Karpas-422 (cell line): ENCODE measurements around the gene ACSM4. TPM values are rescaled to one million over a fixed set of nuclear protein-coding genes. Genes with fewer than 3 reads are reported as not detected.
"Not testable (repeated sequence)": the region's sequence is repeated elsewhere in the genome, so short reads cannot be mapped to it uniquely, and the experiment has no call there.

Experiments
- DNase-seq: peaks from one replicate; pipeline ENCODE4 v3.0.0-alpha.2; 2015
- H2AFZ ChIP-seq: fragments of 200-600 bp; sonication (generic); 2 replicates; pipeline ENCODE4 v1.6.1; 2014; ENCODE audit warnings: antibody characterized with exemption, low read length, mixed read lengths
- H3K27ac ChIP-seq: fragments of 200-600 bp; sonication (generic); 2 replicates; pipeline ENCODE4 v1.5.1; 2014; ENCODE audit warnings: mild to moderate bottlenecking, low read length, moderate library complexity
- H3K27me3 ChIP-seq: fragments of 200-600 bp; sonication (generic); 2 replicates; pipeline ENCODE4 v1.6.1; 2014; ENCODE audit warnings: low read length, mixed read lengths
- H3K36me3 ChIP-seq: fragments of 200-600 bp; sonication (generic); 2 replicates; pipeline ENCODE4 v1.6.1; 2014; ENCODE audit warnings: low read length, mixed read lengths; ENCODE audit not compliant: insufficient read depth
- H3K4me1 ChIP-seq: fragments of 200-600 bp; sonication (generic); 2 replicates; pipeline ENCODE4 v1.6.1; 2014; ENCODE audit warnings: mild to moderate bottlenecking, low read length, mixed read lengths
- H3K4me2 ChIP-seq: fragments of 200-600 bp; sonication (generic); 2 replicates; pipeline ENCODE4 v1.6.1; 2014; ENCODE audit warnings: low read length, low read depth, mild to moderate bottlenecking; ENCODE audit not compliant: poor library complexity, severe bottlenecking
- H3K4me3 ChIP-seq: fragments of 200-600 bp; sonication (generic); 2 replicates; pipeline ENCODE4 v1.5.1; 2014; ENCODE audit warnings: mild to moderate bottlenecking, antibody characterized with exemption, low read length, mixed read lengths
- H3K79me2 ChIP-seq: fragments of 200-600 bp; sonication (generic); 2 replicates; pipeline ENCODE4 v1.6.1; 2014; ENCODE audit warnings: mild to moderate bottlenecking, low read length, mixed read lengths
- H3K9ac ChIP-seq: fragments of 200-600 bp; sonication (generic); 2 replicates; pipeline ENCODE4 v1.6.0; 2014; ENCODE audit warnings: low read length
- H3K9me2 ChIP-seq: fragments of 200-600 bp; sonication (generic), shearing (Covaris generic); replicated peaks from 2 replicates; pipeline ENCODE4 v1.6.0; 2014; ENCODE audit warnings: mild to moderate bottlenecking, low read length, moderate library complexity; ENCODE audit not compliant: insufficient read depth
- H3K9me3 ChIP-seq: fragments of 300-700, 200-600 bp; sonication (generic); 2 replicates; pipeline ENCODE4 v1.6.1; 2014; ENCODE audit warnings: low read length, mixed read lengths
- H4K20me1 ChIP-seq: fragments of 200-600 bp; sonication (generic); 2 replicates; pipeline ENCODE4 v1.6.1; 2014; ENCODE audit warnings: mild to moderate bottlenecking, antibody characterized with exemption, low read length, low read depth; ENCODE audit not compliant: insufficient read depth
- total RNA-seq: library from RNA; depleted of rRNA; stranded (reverse); fragments of >200 nt; shearing (Covaris generic); gene quantifications from 2 replicates; pipeline ENCODE4 v1.2.3, GENCODE V29; 2014; ENCODE audit warnings: low replicate concordance

The ACSM4 gene
- total RNA-seq, 1 experiment from 2014 or later, result not detected

DNA sequence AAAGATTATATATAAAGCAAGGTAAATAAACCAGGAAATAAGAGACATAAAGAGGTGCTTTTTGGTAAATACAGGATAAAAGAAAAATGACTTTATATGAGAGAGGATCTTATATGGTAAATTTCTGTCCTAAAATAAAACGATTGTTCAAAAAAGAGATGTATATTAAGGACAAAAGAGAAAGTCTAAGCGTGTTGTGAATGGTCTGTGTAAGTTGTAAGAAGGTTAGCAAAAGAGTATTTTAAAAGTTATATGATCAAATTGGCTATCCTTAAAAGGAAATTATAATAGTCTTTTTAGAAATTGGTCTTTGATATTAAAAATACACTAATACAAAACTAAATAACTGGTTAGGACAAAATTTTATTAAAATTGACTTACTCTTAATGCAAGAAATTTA is 14.1 kb upstream of the ACSM4 start:
- DNase-seq, result no peak
- H2AFZ ChIP-seq, result no peak overlapping the region

DNA sequence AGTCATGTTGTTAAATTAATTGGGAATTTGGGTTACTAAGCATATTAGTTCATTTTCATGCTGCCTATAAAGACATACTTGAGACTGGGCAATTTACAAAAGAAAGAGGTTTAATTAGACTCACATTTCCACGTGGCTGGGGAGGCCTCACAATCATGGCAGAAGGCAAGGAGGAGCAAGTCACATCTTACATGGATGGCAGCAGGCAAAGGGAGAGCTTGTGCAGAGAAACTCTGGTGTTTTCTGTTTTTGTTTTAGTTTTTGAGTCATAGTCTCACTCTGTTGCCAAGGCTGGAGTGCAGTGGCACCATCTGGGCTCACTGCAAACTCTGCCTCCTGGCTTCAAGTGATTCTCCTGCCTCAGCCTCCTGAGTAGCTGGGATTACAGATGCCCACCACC is 13.3 kb upstream of the ACSM4 start:
- not testable (repeated sequence) for DNase-seq, H3K9me3 ChIP-seq, H2AFZ ChIP-seq, H3K4me2 ChIP-seq, H3K36me3 ChIP-seq, H3K9ac ChIP-seq, H3K27me3 ChIP-seq, H3K9me2 ChIP-seq, H4K20me1 ChIP-seq, H3K27ac ChIP-seq, H3K4me3 ChIP-seq, H3K4me1 ChIP-seq, H3K79me2 ChIP-seq

More for the DNA sequence above, 14.1 kb upstream of the ACSM4 start:
- no peak overlapping the region for H3K9ac ChIP-seq
- H3K9me3 ChIP-seq, result peaks cover 4% of the 10 kb centered on the region; the same call in 1 of the 2 replicates
- H3K4me2 ChIP-seq, result no peak overlapping the region
- no peaks in the 10 kb centered on the region for H4K20me1 ChIP-seq
- no peak overlapping the region for H3K4me3 ChIP-seq
- no peaks in the 10 kb centered on the region for H3K27me3 ChIP-seq
- H3K27ac ChIP-seq, result no peak overlapping the region
- no peaks in the 10 kb centered on the region for H3K9me2 ChIP-seq
- no peaks in the 10 kb centered on the region for H3K79me2 ChIP-seq
- H3K36me3 ChIP-seq, result no peaks in the 10 kb centered on the region
- no peaks in the 10 kb centered on the region for H3K4me1 ChIP-seq

DNA sequence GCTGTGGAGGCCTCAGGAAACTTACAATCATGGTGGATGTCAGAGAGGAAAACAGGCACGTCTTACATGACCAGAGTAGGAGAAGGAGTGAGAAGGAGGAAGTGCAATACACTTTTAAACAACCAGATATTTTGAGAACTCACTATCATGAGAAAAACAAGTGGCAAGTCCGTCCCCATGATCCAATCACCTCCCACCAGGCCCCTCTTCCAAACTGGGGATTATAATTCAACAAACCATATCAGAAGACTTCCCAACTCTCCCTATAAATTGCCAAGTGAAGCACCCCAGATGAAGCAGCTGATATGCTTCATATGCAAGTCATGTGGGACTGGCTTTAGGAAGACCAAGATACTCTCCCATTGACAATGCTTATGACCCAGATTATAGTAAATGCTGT is 11.6 kb upstream of the ACSM4 start:
- Histone ChIP-seq H3K4me3 (no peak overlapping the region), H3K9me3 (peaks cover 4% of the 10 kb centered on the region; the same call in 1 of the 2 replicates), H3K9me2 (no peaks in the 10 kb centered on the region), H3K27ac (no peak overlapping the region), H3K79me2 (no peaks in the 10 kb centered on the region), H3K36me3 (no peaks in the 10 kb centered on the region), H3K4me1 (no peaks in the 10 kb centered on the region), H3K27me3 (no peaks in the 10 kb centered on the region), H3K4me2 (no peak overlapping the region), H4K20me1 (no peaks in the 10 kb centered on the region), H3K9ac (no peak overlapping the region), H2AFZ (no peak overlapping the region)
- DNase-seq, result no peak

DNA sequence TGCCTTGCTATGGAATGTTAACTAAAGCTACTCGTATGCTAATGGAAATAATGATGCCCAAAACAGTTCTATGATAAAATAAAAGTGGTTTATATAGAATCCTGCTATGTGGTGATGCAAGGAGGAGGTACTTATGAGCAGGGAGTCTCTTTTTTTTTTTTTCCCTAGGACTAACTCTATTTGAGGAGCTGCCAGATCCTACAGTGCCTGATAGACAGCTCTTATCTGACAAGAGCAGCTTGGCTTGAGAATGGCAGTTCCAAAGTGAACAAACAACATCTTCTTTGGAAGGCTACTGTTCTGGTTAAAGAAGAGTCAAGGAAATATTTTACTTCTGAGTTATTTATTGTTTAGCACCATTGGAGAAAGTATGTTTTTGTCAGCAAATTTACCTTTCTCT is 10.2 kb upstream of the ACSM4 start:
- Histone ChIP-seq H3K4me2 (no peak overlapping the region), H3K9me3 (peaks cover 4% of the 10 kb centered on the region; the same call in 1 of the 2 replicates)

DNA sequence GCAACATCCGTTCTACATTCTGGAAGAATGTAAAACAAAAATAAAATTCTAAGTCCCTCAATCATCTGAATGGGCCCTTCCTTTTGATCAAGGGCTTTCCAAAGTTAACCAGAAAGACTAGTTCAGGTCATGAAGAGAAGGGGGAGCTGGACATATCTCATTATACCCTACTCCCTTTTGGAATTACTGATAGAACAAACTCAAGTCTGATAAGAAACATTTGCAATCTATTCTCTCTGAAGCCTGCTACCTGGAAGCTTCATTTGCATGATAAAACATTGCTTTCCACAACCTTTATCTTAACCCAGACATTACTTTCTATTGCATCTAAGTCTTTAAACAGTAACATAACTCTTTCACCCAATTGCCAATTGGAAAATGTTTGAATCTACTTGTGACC is 8.3 kb upstream of the ACSM4 start:
- no peaks in the 10 kb centered on the region for H4K20me1 ChIP-seq
- H3K9me3 ChIP-seq, result no peaks in the 10 kb centered on the region
- H3K36me3 ChIP-seq, result no peaks in the 10 kb centered on the region
- no peak overlapping the region for H3K9ac ChIP-seq
- H2AFZ ChIP-seq, result no peak overlapping the region
- no peak overlapping the region for H3K4me3 ChIP-seq
- no peaks in the 10 kb centered on the region for H3K9me2 ChIP-seq
- H3K79me2 ChIP-seq, result no peaks in the 10 kb centered on the region
- H3K27ac ChIP-seq, result no peak overlapping the region
- no peak for DNase-seq
- H3K4me2 ChIP-seq, result no peak overlapping the region
- no peaks in the 10 kb centered on the region for H3K4me1 ChIP-seq
- H3K27me3 ChIP-seq, result no peaks in the 10 kb centered on the region

More for the DNA sequence above, 10.2 kb upstream of the ACSM4 start:
- no peak overlapping the region for H3K4me3 ChIP-seq
- H2AFZ ChIP-seq, result no peak overlapping the region
- no peaks in the 10 kb centered on the region for H3K9me2 ChIP-seq
- H3K36me3 ChIP-seq, result no peaks in the 10 kb centered on the region
- H3K27ac ChIP-seq, result no peak overlapping the region
- H3K4me1 ChIP-seq, result no peaks in the 10 kb centered on the region
- H3K79me2 ChIP-seq, result no peaks in the 10 kb centered on the region
- DNase-seq, result no peak
- H3K9ac ChIP-seq, result no peak overlapping the region
- no peaks in the 10 kb centered on the region for H4K20me1 ChIP-seq
- no peaks in the 10 kb centered on the region for H3K27me3 ChIP-seq

DNA sequence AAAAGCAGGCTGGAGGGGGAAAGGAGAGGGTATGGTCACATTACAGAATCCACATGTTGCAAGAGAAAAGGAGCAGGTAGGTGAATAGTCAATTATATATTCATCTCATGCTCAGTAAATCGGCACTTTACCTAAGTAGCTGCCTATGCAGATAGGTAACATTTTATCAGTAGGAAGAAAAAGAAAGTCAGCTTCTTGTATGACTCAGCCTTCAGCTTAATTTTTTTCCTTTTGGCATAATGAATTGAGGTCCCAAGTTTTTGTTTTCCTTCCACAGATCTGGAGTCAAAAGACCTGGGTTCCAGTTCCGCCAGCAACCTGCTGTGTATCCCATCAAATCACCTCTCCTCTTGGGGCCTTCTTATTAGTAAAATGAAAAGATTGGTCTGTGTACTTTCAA is 6.0 kb upstream of the ACSM4 start:
- Histone ChIP-seq H3K9me2 (no peaks in the 10 kb centered on the region), H3K9me3 (no peaks in the 10 kb centered on the region), H3K79me2 (no peaks in the 10 kb centered on the region), H3K4me3 (no peak overlapping the region), H3K4me2 (no peak overlapping the region), H3K27ac (no peak overlapping the region), H3K9ac (no peak overlapping the region), H3K36me3 (no peaks in the 10 kb centered on the region), H3K4me1 (no peaks in the 10 kb centered on the region), H3K27me3 (no peaks in the 10 kb centered on the region), H4K20me1 (no peaks in the 10 kb centered on the region), H2AFZ (no peak overlapping the region)
- DNase-seq, result no peak

DNA sequence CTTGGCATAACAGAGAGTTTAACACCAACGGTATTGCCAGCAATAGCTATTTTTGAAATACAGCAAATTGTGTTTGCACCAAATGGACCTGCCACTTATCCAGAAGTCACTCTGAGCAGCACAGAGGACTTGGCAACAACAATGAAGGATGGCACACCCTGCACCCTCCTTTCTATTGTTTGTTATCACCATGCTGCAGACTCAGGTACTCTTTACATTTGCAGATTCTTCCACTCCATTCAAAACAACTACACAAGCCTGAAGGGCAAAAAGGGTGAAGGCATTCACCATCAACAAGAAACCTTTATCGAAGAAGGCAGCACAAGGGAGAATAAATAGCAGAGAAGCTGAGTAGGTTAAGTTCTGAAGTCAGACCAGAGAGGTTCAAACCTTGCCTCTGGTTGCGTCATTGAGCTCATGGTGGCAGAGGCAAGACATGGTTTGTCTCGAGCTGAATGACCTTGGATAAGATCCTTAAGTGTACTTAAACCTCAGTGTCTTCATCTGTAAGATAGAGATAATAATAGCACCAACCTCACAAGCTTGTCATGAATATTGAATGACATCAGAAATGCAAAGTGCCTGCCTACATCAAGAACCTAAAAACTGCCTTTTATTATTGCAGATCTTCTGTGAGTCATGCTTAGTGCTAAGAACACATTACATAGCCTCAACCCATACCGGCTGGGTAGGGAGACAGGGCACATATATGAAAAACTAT is 1.4 kb upstream of the ACSM4 start:
- H3K4me1 ChIP-seq, result no peaks in the 10 kb centered on the region
- H3K79me2 ChIP-seq, result no peaks in the 10 kb centered on the region
- no peaks in the 10 kb centered on the region for H4K20me1 ChIP-seq
- H3K9ac ChIP-seq, result no peak overlapping the region
- no peak overlapping the region for H3K4me3 ChIP-seq
- DNase-seq, result no peak
- no peak overlapping the region for H2AFZ ChIP-seq
- H3K36me3 ChIP-seq, result no peaks in the 10 kb centered on the region
- no peaks in the 10 kb centered on the region for H3K9me2 ChIP-seq
- no peaks in the 10 kb centered on the region for H3K9me3 ChIP-seq
- no peaks in the 10 kb centered on the region for H3K27me3 ChIP-seq
- no peak overlapping the region for H3K4me2 ChIP-seq
- no peak overlapping the region for H3K27ac ChIP-seq

DNA sequence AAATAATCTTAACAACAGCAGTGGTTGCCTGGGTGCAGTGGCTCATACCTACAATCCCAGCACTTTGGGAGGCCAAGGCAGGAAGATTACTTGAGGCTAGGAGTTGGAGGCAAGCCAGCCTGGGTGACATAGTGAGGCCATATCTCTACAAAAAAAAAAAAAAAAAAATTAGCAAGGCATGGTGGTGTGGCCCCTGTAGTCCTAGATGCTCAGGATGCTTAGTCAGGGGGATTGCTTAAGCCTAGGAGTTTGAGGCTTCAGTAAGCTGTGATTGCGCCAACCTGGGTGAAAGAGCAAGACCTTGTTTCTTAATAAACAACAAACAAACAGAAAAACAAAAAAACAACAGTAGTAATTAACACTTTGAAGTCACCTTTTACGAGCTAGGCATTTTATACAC is 642 bp upstream of the ACSM4 start:
- no peaks in the 10 kb centered on the region for H3K4me1 ChIP-seq
- H3K36me3 ChIP-seq, result no peaks in the 10 kb centered on the region
- no peak overlapping the region for H3K9ac ChIP-seq
- no peaks in the 10 kb centered on the region for H3K27me3 ChIP-seq
- no peak for DNase-seq
- no peak overlapping the region for H3K4me3 ChIP-seq
- no peaks in the 10 kb centered on the region for H3K9me3 ChIP-seq
- H3K79me2 ChIP-seq, result no peaks in the 10 kb centered on the region
- no peak overlapping the region for H2AFZ ChIP-seq
- no peaks in the 10 kb centered on the region for H4K20me1 ChIP-seq
- H3K4me2 ChIP-seq, result no peak overlapping the region
- H3K9me2 ChIP-seq, result no peaks in the 10 kb centered on the region
- no peak overlapping the region for H3K27ac ChIP-seq
